Germinal center (tissue), 1 donor: ENCODE data around the gene TCF7L1.

Experiments
- DNase-seq: peaks from one replicate; pipeline ENCODE4 v3.0.0; 2012; ENCODE audit warnings: mixed read lengths, low spot score

TCF7L1 gene

DNA sequence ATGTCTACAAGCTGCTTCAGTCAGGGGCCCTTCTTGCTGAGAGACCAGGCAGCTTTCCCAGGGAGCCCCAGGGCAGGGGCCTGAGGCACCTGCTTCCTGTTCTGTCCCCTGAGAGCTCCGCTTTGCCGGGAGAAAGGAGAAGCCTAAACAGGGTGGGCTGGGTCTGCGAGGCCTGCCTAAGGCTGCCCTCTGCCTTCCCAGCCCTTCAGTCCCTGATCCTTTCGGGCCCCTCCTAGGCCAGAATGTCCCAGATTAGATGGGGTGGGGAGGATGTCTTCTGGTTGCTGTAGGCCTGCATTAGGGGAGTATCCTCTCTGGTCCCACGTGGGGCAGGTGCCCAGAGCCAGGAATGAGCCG lies 122.2 kb downstream of the TCF7L1 start:
- no peak for DNase-seq

GRCh38 chr2:85255813-85256594 lies 122.8 kb downstream of the TCF7L1 start:
- DNase-seq, result no peak

DNA sequence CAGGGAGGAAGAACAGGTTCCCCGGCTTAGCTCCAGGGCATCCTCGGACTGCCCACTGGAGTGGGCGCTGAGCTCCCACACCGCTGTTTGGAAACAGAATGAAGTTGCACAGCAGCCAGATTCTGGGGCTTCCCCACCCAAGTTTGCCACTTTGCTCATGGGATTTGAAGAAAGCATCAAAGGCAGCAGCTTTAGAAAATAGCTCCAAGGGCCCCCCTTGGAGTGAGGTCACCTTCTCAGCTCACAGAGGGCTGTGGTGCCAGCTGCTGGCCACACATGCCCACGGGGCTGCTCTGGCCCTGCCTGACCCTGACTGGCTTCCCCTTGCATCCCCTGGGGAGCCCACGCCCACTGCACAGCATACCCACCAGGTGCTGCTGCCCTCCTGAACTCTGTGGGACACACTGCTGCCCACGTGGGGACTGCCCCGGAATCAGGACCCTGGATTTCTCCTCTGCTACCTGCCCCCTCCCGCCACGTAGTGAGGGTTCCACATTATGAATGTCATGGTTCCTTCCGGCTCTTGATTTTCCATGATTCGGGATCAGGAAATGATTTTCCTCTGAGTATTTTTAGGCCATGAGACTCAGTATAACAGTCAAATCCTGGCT lies 124.3 kb downstream of the TCF7L1 start:
- DNase-seq, result no peak

DNA sequence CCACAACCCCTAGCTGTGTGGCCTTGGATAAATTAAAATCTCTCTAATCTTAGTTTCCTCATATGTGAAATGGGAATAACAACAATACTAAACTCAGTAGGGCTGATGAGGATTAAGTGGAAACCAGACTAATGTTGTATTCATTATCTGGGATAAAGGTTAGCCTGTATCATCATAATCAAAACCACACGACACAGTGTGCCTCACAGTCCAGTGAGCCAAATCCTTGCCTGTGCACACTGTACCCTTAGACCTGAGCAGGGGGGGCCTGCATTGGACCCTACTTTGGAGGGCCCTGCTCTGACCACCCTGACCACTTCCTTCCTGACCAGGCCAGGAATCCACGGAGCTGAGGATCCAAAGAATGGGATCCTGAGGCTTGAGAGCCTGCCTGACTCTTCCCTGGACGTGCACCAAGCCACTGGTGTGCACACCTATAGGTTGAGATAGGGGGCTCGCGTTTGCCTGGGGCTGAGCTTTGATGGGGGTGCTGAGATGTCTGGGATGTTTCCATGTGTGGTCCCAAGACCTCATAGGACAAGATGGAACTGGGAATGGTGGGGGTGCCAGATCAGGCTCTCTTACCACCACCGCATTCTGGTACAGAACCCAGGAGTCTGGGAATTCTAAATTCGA lies 124.9 kb downstream of the TCF7L1 start:
- no peak for DNase-seq

DNA sequence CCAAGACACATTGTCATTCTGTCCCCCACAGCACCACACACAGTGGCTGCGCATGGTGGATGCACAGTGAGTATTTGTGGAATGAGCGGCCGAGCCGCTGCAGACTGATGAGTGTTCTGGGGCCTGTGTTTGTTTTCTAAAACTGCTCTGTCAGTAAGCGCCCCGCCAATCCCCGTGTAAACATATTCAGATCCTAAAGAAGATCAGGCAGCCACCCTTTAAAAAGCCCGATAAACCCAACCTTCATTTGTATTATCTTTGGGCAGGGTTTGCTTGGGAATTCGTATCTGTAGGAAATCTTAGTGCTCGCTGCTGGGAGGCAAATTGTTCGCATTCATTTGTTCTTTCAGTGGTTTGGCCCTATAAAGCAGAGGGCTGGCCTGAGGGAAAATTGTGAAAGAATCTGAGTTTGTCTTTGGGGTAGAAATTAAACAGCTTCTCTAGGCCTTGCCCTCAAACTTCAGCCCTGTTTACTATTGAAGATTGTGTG lies 126.0 kb downstream of the TCF7L1 start:
- DNase-seq, result no peak

DNA sequence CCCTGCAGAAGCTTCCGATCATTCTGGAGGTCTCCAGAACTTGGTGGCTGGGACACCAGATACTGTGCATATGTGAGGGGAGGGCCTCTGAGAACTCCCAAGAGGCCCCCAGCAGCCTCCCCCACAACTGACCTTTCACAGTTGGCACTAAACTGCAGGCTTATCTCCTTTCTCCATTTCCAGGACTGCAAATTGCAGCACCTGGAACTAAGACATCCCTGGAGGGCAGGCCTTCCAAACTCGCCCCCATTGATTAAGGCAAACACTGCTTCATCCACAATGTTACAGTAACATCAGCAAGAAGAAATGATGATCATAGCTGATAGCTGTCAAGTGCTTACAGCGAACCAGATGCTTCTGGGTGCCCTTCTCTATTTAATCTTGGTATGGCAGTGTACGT lies 126.7 kb downstream of the TCF7L1 start:
- DNase-seq, result no peak

DNA sequence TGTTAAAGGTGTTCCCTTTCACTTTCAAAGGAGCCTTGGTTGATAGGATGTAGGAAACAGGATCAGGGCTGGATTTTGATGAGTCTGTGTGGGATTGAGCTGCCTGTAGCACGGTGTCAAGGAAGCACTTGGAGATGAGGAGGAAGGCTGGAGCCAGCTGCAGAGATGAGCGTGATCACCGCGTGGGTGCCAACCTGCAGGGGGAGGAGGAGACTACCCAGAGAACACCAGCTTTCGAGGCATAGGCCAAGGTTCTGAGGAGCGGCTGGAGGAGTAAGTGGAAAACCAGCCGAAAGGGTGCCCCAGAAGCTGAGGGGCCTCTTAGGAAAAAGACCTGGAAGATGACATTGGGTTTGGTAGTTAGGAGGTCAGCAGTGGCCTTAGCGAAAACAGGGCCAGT lies 130.4 kb downstream of the TCF7L1 start:
- DNase-seq, result no peak

DNA sequence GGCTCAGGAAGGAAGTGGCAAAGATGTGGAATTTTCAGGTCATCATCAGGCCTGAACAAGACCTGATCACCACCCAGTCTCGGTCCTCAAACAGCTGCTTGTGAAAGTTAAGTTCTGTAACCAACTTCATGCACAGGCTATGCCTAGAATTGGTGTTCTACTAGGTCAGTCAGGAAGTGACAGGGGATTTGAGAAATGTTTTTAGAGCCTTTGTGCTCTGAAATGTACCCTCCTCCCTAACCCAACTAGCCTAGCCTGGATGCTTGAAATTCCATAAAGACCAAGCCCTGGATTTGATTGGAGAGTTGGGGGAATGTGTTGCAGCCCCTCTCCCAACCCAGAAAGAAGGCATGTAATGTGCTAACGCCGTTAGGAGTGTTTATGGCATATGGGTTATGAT lies 131.3 kb downstream of the TCF7L1 start:
- DNase-seq, result no peak

DNA sequence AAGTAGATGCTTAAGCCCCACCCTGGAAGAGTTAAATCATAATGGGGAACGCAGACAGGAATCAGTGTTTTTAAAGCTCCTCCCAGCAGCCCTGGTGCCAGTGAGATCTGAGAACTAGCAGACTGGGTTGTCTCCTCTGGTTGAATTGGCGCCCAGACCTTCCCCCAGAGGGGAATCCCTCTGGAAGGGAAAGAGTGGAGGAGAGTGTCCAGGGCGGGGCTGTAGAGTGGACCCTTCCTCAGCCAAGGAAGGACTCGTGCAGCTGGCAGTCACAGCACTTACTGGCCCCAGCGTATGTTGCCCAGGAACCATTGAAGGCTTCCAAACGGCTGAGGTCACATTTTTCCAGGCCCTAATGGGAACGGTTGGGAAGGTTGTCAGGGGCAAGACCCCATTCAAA lies 132.1 kb downstream of the TCF7L1 start:
- DNase-seq, result no peak

DNA sequence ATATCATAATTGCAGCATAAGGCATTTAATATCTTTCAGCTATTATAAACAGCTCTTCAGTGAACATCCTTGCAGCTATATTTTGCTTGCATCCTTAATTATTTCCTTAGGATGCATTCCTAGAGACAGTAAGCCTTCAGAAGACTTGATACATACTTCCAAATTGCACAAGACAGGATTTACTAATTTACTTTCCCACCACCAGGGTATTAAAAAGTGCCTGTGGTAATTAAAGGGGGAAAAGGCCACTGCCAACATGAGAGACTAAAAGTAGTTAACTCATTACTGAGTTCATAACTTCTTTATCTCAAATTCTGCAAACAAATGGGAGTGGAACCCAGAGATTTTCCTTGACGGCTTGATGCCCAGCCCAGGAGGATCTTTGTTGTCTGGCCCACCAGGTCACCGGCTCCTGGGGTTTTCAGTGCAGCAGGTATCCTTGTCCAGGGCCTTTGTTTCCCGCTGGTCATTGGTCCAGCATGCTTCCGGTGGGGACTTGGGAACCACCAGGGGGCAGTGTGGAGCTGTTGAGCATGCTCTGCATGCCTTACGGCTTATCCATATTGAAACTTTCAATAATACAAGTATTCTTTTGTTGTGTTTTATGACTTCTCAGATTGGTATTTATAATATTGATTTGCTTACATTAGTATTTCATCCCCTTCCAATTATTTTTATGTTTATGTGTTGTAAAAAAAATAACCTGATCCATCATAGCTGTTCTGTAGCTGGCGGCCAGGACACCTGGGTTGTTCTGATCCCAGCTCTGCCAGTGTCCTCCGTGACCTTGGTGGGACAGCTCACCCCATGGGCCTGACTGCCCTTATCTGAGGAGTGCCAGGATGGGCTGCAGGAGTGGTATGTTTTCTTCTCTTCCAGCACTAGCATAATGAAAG lies 133.2 kb downstream of the TCF7L1 start:
- DNase-seq, result peak; percentile 67

- DNase-seq, result no peak
Measured at GRCh38 chr2:85269959-85270358, 136.8 kb downstream of the TCF7L1 start.

GRCh38 chr2:85272357-85272756 lies 139.2 kb downstream of the TCF7L1 start:
- DNase-seq, result no peak

DNA sequence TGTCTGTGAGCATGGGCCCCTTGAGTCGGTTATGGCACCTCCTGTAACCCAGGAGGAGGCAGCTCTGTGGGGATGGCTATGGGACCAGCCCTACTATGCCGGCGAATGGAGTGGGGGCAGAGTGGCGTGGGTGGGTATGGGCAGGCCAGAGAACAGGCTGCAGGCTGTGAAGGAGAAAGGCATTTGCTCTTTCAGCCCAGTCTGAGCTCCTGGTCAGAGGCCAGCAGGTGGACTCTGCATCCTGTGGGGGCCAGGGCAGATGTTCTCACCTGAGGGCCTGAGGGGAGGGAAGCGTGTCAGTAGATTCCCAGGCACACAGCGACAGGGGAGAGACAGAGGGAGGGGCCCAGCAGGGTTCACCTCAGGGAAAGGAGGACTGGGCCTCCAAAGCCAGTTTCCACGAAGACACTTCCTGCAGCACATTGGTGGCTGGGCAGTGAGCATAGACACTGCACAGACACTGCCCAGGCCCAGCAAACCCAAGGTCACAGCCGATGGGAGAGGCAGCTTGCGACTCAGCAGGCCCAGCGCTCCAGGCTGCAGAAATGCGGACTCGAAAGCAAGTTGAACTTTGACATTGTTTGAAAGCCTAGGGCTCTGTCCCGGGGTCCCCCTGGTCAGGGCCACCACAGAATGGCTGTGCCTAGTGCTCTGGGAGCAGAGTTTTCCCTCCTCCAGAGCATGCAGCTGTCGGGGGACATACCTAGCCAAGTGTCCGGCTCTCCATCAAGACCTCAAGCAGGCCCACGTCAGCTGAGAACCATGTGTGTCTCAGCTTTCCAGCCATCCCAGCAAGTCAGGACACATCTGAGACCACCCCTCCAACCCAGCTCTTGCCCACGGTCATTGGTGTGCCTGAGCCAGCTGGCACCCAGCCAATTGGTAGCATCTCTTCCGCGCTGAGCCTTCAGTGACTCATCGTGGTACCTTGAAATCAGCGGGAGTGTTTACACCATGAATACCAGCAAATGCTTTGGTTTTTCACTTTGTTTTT lies 140.8 kb downstream of the TCF7L1 start:
- no peak for DNase-seq

- no peak for DNase-seq
Measured at GRCh38 chr2:85275984-85276540, 142.9 kb downstream of the TCF7L1 start.

- DNase-seq, result no peak
Measured at GRCh38 chr2:85276571-85277118, 143.5 kb downstream of the TCF7L1 start.

DNA sequence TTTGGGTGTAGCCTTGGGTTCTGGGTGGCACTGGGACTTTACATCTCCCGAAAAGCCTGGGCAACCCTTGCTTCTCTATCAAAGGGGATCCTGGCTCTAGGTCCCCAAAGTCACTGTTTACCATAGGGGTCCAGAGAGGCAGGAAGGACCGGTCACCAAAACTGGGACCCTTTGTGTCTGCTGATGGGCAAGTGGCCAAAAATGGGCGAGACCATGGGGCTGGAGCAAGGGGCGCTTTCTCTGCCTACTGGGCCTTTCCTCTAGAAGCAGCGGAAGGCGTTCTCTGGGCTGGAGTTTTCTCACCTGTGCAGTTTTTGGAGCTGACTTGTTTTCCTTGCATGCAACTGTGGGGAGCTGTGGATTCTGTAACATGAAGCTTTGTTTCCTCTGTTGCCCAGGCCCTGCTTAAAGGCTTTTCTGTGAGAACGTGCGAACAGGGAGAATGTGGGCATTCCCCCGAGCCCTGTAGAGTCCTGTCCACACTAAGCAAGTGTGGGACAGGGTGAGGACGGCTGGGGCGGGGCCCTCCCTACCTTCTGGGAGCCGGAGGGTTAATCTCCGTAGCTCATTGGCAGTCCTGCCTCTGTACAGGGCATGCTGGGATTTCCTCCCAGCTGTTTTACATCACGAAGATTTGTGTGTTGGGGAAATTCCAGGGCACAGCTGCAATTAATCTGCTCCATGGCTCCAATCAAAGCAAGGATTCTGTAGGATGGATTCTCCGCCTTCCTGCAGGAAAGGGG lies 144.4 kb downstream of the TCF7L1 start:
- no peak for DNase-seq

DNA sequence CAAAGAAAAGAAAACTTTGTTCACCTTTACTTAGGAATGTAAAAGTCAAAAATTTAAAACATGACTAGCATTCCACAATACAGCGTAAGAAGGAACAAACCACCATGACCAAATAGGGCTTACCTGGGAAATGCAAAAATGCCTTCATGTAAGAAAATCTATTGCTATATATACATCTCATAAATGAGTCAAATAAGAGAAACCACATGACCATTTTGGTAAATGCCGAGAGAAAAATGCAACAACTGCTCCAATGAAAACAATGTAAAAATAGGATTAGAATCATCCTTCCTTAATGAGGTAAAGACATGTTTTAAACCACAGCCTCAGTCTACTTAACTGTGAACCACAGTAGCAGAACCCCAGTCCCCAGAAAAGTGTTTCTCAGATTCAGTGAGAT lies 145.2 kb downstream of the TCF7L1 start:
- no peak for DNase-seq

- DNase-seq, result no peak
Measured at GRCh38 chr2:85281553-85281952, 148.4 kb downstream of the TCF7L1 start.

- no peak for DNase-seq
Measured at GRCh38 chr2:85282914-85283313, 149.7 kb downstream of the TCF7L1 start.

- DNase-seq, result no peak
Measured at GRCh38 chr2:85283641-85284040, 150.4 kb downstream of the TCF7L1 start.
